Lung (tissue), 12 donors: Measurements from ENCODE around the gene SVOP. TPM values are rescaled to one million over a fixed set of nuclear protein-coding genes. Genes with fewer than 3 reads are reported as not detected.

Source experiments
- ATAC-seq: fragments of 200-7000 bp; cut with Tn5 transposase; one replicate; pipeline ENCODE4 v1.9.1; 2020; ENCODE audit warnings: moderate number of reproducible peaks; ENCODE audit not compliant: insufficient read depth, low FRiP score
- DNase-seq, 3 donors: peaks; one replicate each; pipeline ENCODE4 v3.0.0-alpha.2; 2013 to 2017
- H3K27ac ChIP-seq, 2 donors: one replicate each; pipeline ENCODE4 v1.5.1; 2013; ENCODE audit warnings: mild to moderate bottlenecking in 2 of 2, moderate library complexity in 2 of 2, control low read depth in 1 of 2, inconsistent platforms in 1 of 2, low read depth in 1 of 2, low read length in 1 of 2
- H3K27me3 ChIP-seq, 3 donors: one replicate each; pipeline ENCODE4 v1.5.1; 2013; ENCODE audit warnings: low read length in 2 of 3; ENCODE audit not compliant: control insufficient read depth in 3 of 3, insufficient read depth in 3 of 3
- H3K36me3 ChIP-seq, 4 donors: one replicate each; pipeline ENCODE4 v1.5.1; 2013; ENCODE audit warnings: low read length in 4 of 4, mild to moderate bottlenecking in 1 of 4, moderate library complexity in 1 of 4; ENCODE audit not compliant: control insufficient read depth in 4 of 4, insufficient read depth in 4 of 4
- H3K4me1 ChIP-seq, 5 donors: one replicate each; pipeline ENCODE4 v1.5.1; 2013; ENCODE audit warnings: low read length in 5 of 5, mild to moderate bottlenecking in 2 of 5, moderate library complexity in 1 of 5; ENCODE audit not compliant: control insufficient read depth in 5 of 5, insufficient read depth in 5 of 5
- H3K4me3 ChIP-seq: one replicate; pipeline ENCODE4 v1.5.1; 2013; ENCODE audit warnings: mild to moderate bottlenecking, control low read depth, moderate library complexity
- H3K9ac ChIP-seq, 2 donors: one replicate each; pipeline ENCODE4 v1.5.1; 2013; ENCODE audit warnings: low read length in 2 of 2, control low read depth in 1 of 2; ENCODE audit not compliant: insufficient read depth in 1 of 2
- H3K9me3 ChIP-seq, 4 donors: one replicate each; pipeline ENCODE4 v1.5.1; 2013; ENCODE audit warnings: low read length in 3 of 4, mild to moderate bottlenecking in 1 of 4, moderate library complexity in 1 of 4; ENCODE audit not compliant: control insufficient read depth in 4 of 4, insufficient read depth in 3 of 4
- CTCF ChIP-seq: IDR thresholded peaks from 2 replicates; pipeline ENCODE4 v1.5.1; 2012; ENCODE audit warnings: mild to moderate bottlenecking; ENCODE audit errors: control extremely low read depth, extremely low read depth
- WGBS, 2 donors: extraction: QIAGEN DNeasy Blood & Tissue Kit; methylation state at CpG; one replicate each; pipeline ENCODE4 v1.1.7; 2013; 5-methylcytosine and 5-hydroxymethylcytosine counted together
- polyA plus RNA-seq, 2 donors: library from polyadenylated mRNA; stranded (reverse); fragments of 200-250 nt; gene quantifications; one replicate each; pipeline ENCODE4 v1.2.1, GENCODE V29; 2013
- total RNA-seq, 2 donors: library from RNA; depleted of rRNA in 1 of 2; stranded (reverse); fragments of >200 nt in 1 of 2; gene quantifications; one replicate each; pipeline ENCODE4 v1.2.1, GENCODE V29; 2014 to 2021
- donor health status: control.
- donor health status: control.
- donor health status: Bipolar disorder and iron deficiency.
- donor health status: healthy.
- donor health status: DM: yes; HTN: yes; CAD: no.

Gene SVOP
- total and polyA plus RNA-seq, 4 donors, result 0.11 TPM; not detected in 3

DNA sequence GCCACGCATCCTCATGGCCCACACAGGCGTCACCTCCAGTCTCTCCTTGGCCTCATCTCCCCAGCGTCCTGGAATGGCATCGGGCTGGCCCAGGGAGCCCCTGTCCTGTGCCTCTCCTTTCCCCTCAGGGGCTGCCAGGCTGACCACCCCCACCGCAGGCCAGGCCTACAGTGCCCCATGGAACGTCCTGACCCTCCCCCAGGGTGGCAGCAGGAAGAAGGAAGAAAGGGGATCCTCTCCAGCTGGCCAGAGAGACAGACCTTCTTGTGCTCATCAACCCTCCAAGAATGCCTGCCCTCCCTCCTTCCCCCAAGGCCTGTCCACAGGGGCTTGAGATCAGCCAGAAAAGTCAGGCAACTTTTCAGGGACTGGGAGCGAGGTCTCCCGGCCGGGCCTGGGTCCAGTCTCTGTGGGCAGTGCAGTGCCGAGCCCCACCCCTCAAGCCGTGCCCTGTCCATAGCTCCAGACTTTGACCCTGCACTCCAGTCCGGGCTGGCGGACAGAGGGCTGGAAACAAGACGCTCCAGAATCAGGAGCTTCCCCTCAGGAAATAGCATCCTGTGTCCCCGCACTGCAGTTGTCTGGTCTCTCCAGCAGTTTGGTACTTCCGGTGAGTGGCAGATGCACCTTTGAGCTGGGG lies 141.1 kb downstream of the SVOP start, which contains the start of gene DAO:
TSS of gene DAO (plus strand) at position 478 of the 640 bp plus-strand sequence. CDS start 4,915 bp downstream, outside the sequence.
- TF ChIP-seq CTCF, result no peak
- no peaks in the 10 kb centered on the region for H3K36me3 ChIP-seq
- H3K4me3 ChIP-seq, result no peak within 1 kb of the TSS
- H3K9ac ChIP-seq, result no peak within 1 kb of the TSS
- H3K9me3 ChIP-seq, result no peaks in the 10 kb centered on the region
- no peak for ATAC-seq
- H3K4me1 ChIP-seq, result no peaks in the 10 kb centered on the region
- H3K27me3 ChIP-seq, result peaks cover 0 to 9% (median 0%) of the 10 kb centered on the region in 3 donors
- WGBS, 2 donors, result 69 to 79% methylated on average over 16 of the region's 16 CpGs
- no peak for DNase-seq
- H3K27ac ChIP-seq, result no peak within 1 kb of the TSS

GRCh38 chr12:108876550-108876949 lies 144.3 kb downstream of the SVOP start:
- Histone ChIP-seq H3K27me3 (peaks cover 0 to 9% (median 0%) of the 10 kb centered on the region in 3 donors), H3K9ac (no peak overlapping the region), H3K9me3 (no peaks in the 10 kb centered on the region), H3K27ac (no peak overlapping the region), H3K4me1 (no peaks in the 10 kb centered on the region), H3K36me3 (no peaks in the 10 kb centered on the region), H3K4me3 (no peak overlapping the region)
- 78 to 80% methylated on average over 3 of the region's 3 CpGs for WGBS, 2 donors
- DNase-seq (no peak), ATAC-seq (no peak)
- TF ChIP-seq CTCF, result no peak

- Histone ChIP-seq H3K27ac (no peak overlapping the region), H3K9ac (no peak overlapping the region), H3K4me1 (no peaks in the 10 kb centered on the region), H3K4me3 (no peak overlapping the region), H3K9me3 (no peaks in the 10 kb centered on the region), H3K36me3 (no peaks in the 10 kb centered on the region), H3K27me3 (peaks cover 0 to 4% (median 0%) of the 10 kb centered on the region in 3 donors)
- no peak for TF ChIP-seq CTCF
- 81 to 89% methylated on average over 3 of the region's 3 CpGs for WGBS, 2 donors
- DNase-seq (no peak), ATAC-seq (no peak)
These were observed 145.0 kb downstream of the SVOP start for GRCh38 chr12:108875682-108876361.
